ENCODE measurements around the gene SPDYE8.
"Not testable (repeated sequence)": the region's sequence is repeated elsewhere in the genome, so short reads cannot be mapped to it uniquely, and the experiment has no call there.

Gene SPDYE8, protein sequence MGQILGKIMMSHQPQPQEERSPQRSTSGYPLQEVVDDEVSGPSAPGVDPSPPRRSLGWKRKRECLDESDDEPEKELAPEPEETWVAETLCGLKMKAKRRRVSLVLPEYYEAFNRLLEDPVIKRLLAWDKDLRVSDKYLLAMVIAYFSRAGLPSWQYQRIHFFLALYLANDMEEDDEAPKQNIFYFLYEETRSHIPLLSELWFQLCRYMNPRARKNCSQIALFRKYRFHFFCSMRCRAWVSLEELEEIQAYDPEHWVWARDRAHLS

DNA sequence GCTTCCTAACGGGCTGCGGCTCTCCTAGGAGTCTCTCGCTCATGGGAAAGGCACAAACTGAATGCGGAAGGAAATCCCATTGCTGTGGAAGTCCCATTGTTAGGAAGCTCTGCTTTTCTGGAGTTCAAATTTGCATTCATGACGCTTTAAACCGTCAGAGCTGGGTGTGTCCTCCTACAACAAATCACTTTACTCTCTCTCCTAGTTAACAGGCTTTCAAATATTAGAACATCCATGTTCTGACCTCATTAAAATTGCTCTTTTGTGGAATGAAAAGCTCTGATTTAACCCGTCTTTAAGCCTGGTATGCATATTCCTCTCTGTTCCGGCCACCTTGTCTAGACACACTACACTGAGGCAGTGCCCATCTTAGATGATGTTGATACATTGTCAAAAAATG lies at the start of gene SPDYE8:
Gene SPDYE8 (minus strand): TSS at position 101 of the 400 bp plus-strand sequence. CDS start 1,800 bp downstream, outside the sequence.
- in situ Hi-C loops (cut with HindIII; ENCODE audit: low sequenced_read_pairs); H3K4me3 ChIP-seq (ENCODE audit: low read depth, low read length); DNase-seq (ENCODE audit: low read depth, low spot score): not testable (repeated sequence)

DNA sequence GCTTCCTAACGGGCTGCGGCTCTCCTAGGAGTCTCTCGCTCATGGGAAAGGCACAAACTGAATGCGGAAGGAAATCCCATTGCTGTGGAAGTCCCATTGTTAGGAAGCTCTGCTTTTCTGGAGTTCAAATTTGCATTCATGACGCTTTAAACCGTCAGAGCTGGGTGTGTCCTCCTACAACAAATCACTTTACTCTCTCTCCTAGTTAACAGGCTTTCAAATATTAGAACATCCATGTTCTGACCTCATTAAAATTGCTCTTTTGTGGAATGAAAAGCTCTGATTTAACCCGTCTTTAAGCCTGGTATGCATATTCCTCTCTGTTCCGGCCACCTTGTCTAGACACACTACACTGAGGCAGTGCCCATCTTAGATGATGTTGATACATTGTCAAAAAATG lies 28.2 kb upstream of the SPDYE8 start, which contains the start of gene SPDYE11:
Gene SPDYE11 (minus strand): TSS at position 101 of the 400 bp plus-strand sequence. CDS start 1,800 bp downstream, outside the sequence.
- in situ Hi-C loops (cut with HindIII; ENCODE audit: low sequenced_read_pairs); DNase-seq (ENCODE audit: low read depth, low spot score); H3K4me3 ChIP-seq (ENCODE audit: low read depth, low read length): not testable (repeated sequence)

DNA sequence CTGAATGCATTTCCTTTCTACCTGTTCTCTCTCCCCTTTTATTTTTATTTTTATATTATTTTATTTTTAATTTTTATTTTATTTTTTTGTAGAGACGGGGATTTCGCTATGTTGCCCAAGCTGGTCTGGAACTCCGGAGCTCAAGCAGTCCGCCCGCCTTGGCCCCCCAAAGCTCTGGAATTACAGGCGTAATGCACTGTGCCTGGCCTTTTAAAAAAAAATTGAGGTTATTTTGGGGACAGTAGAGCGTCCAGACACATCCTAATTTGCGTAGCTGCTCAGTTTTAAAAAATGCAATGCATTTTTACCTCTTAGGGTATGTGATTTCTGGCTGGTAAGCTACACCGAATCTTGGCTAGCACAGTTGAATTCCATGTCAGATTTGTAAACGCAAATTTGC lies 23.1 kb downstream of the SPDYE8 start:
- DNase-seq (ENCODE audit: low read depth, low spot score); in situ Hi-C loops (cut with HindIII; ENCODE audit: low sequenced_read_pairs): not testable (repeated sequence)
- peak overlapping the region; percentile 41 for H3K4me3 ChIP-seq (ENCODE audit: low read depth, low read length)

DNA sequence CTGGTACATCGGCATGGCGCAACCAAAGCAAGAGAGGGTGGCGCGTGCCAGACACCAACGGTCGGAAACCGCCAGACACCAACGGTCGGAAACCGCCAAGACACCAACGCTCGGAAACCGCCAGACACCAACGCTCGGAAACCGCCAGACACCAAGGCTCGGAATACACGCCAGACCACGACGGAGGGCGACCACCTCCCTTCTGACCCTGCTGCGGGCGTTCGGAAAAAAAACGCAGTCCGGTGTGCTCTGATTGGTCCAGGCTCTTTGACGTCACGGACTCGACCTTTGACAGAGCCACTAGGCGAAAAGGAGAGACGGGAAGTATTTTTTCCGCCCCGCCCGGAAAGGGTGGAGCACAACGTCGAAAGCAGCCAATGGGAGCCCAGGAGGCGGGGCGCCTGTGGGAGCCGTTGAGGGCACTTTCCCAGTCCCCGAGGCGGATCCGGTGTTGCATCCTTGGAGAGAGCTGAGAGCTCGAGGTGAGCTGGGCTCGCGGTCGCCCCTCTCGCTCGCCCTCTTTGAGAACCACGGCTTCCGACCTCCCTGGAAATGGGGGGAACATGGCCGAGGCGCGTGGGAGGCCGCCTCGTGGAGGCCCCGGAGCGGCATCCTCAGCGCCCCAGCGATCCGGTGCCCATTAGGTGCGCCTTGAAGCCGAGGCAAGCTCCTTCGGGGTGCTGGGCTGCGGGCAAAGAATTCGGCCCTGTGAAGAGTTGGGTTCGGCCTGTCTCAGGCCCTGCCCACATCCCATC lies 23.7 kb downstream of the SPDYE8 start:
- DNase-seq (ENCODE audit: low read depth, low spot score); in situ Hi-C loops (cut with HindIII; ENCODE audit: low sequenced_read_pairs): not testable (repeated sequence)
- H3K4me3 ChIP-seq (ENCODE audit: low read depth, low read length): peak overlapping the region; percentile 60

DNA sequence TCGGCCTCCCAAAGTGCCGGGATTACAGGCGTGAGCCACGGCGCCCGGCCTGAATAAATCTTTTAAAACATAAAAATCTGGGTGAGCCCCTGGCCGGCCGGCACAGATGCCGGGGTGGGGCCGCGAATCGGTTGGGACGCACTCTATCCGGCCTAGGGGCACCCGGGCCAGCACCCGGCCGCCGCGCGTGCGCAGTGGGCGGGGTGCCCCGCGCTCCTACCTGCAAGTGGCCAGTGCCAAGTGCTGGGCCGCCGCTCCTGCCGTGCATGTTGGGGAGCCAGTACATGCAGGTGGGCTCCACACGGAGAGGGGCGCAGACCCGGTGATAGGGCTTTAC lies 24.2 kb downstream of the SPDYE8 start:
- H3K4me3 ChIP-seq (ENCODE audit: low read depth, low read length): peak overlapping the region; percentile 60
- in situ Hi-C loops (cut with HindIII; ENCODE audit: low sequenced_read_pairs); DNase-seq (ENCODE audit: low read depth, low spot score): not testable (repeated sequence)

DNA sequence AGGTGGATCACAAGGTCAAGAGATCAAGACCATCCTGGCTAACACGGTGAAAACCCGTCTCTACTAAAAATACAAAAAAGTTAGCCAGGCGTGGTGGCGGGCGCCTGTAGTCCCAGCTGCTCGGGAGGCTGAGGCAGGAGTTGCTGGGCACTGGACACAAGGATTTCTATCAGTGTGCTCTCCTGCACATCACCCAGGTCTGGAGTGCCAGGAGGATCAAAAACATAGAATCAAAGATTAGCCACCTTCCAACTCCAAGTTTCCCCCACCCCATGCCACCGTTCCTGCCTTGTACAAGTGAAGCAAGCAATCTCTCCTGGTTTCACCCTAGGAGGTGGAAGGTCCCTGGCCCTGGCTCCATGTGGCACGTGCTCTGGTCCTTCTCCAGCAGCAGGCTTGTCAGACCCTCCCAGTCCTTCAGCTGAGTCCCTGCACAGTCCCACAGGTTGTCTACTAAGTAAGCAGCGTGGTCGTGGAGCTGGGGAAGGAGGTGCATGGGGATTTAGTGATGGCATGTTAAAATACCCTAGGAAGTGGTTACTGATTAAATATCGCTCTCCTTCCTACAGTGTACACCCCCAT lies 31.6 kb downstream of the SPDYE8 start:
- H3K4me3 ChIP-seq (ENCODE audit: low read depth, low read length); in situ Hi-C loops (cut with HindIII; ENCODE audit: low sequenced_read_pairs); DNase-seq (ENCODE audit: low read depth, low spot score): not testable (repeated sequence)

DNA sequence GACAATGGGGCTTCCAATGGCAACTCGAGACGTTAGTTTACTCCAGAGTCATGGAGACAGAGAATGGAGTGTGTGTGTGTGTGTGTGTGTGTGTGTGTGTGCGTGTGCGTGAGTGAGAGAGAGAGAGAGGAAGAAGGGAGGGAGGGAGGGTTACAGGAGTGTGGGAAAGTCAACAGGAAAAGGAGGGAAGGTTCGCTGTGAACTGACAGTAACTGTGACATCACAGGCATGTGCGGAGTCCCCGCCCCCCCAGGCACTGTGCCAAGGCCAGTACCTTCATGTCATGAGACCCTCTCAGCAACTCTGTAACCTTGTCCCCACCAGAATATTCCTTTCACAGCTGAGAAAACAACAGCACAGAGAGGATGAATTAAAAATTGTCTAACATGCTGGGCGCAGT lies 32.1 kb downstream of the SPDYE8 start:
- DNase-seq (ENCODE audit: low read depth, low spot score); in situ Hi-C loops (cut with HindIII; ENCODE audit: low sequenced_read_pairs); H3K4me3 ChIP-seq (ENCODE audit: low read depth, low read length): not testable (repeated sequence)

DNA sequence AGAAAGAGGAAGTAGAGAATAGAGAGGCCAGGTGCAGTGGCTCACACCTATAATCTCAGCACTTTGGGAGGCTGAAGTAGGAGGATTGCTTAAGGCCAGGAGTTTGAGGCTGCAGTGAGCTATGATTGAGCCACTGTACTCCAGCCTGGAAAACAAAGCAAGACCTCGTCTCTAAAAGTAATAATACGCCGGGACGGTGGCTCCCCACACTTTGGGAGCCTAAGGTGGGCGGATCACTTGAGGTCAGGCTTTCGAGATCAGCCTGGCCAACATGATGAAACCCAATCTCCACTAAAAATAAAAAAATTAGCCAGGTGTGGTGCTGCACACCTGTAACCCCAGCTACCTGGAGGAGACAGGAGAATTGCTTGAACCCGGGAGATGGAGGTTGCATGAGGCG lies 34.1 kb downstream of the SPDYE8 start:
- H3K4me3 ChIP-seq (ENCODE audit: low read depth, low read length); DNase-seq (ENCODE audit: low read depth, low spot score); in situ Hi-C loops (cut with HindIII; ENCODE audit: low sequenced_read_pairs): not testable (repeated sequence)

DNA sequence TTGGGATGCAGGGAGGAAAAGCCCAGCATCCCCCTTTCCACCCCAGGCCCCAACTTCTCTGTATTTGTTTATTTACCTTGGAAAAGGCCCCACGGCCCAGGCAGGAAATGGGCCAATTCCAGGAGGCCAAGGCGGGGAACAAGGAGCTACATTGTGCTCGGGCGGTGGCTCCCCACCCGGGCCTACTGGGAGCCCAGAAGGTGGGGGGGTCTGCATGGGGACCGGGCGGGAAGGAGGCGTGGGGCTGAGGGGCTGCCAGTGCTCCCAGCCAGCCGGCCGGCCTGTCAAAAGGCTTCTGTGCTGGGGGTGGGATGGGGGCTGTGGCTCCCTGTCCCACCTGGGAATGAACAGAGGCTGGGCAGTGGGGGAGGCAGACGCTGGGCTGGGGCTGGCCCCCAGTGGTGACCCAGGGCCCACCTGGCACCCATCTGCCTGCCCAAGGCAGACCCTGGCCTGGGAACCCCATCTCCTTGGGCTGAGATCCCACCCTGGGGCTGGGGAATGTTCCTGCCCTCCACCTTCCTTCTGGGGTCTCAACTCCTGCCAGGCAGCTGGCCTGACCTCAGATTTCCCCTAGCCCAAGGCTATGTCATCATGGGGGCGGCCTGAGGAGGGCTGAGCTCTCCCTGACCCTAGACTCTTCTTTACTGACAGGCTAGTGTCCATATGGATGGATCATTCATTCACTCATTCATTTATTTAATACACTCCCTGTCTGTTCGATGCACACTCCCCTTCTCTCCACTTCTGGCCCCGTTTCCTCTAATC lies 39.2 kb downstream of the SPDYE8 start:
- in situ Hi-C loops (cut with HindIII; ENCODE audit: low sequenced_read_pairs); DNase-seq (ENCODE audit: low read depth, low spot score); H3K4me3 ChIP-seq (ENCODE audit: low read depth, low read length): not testable (repeated sequence)

DNA sequence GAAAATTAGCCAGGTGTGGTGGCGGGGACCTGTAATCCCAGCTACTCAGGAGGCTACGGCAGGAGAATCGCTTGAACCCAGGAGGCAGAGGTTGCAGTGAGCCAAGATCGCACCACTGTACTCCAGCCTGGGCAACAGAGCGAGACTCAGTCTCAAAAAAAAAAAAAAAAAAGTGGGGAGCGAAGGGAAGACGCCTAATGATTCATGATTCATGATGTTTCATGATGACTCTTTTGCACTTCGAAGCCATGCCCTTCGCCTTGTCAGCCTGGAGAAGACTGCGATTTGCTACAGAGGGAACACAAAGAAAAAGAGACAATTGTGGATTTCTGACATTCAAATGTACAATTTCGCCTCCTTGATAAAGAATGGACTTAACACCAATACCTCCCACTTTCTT lies 47.5 kb downstream of the SPDYE8 start:
- in situ Hi-C loops (cut with HindIII; ENCODE audit: low sequenced_read_pairs); DNase-seq (ENCODE audit: low read depth, low spot score); H3K4me3 ChIP-seq (ENCODE audit: low read depth, low read length): not testable (repeated sequence)

DNA sequence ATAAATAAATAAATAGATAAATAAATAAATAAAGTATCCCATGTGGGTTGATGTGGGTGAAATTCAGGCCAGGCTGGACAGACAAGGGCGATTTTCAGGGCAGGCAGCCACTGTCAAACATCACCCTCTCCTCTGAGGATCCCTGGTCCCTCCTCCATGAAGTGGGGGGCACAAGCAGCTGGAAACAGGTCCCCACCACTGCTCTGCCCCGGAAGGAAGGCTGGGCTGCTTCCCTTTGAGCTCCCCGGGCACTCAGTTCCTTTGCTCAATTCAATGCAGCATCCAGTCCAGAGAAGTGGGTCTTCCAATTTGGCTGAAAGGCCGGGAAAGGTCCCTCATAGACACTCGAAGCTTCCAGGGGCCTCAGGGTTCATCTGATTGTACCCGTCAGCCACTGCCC lies 49.2 kb downstream of the SPDYE8 start:
- H3K4me3 ChIP-seq (ENCODE audit: low read depth, low read length); in situ Hi-C loops (cut with HindIII; ENCODE audit: low sequenced_read_pairs): not testable (repeated sequence)

DNA sequence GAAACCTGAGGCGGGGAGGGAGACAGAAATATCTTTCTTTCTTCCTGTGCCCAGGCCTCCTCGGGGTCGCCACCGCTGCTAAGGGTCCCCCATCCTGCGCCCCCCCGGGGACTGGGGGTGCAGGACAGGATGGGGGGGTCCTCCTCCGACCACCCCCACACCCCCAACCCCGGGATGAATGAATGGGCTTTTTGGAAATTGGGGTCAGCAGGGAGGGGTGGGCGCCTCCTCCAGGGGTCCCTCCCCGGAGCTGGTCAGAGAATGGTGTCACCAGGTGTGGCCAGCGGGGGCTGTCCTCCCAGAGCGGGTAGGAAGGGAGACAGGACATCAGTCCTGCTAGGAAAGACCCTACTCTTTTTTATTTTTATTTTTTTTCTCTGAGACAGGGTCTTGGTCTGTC lies 53.1 kb downstream of the SPDYE8 start:
- H3K4me3 ChIP-seq (ENCODE audit: low read depth, low read length); DNase-seq (ENCODE audit: low read depth, low spot score); in situ Hi-C loops (cut with HindIII; ENCODE audit: low sequenced_read_pairs): not testable (repeated sequence)

More for the DNA sequence above, 49.2 kb downstream of the SPDYE8 start:
- DNase-seq (ENCODE audit: low read depth, low spot score): not testable (repeated sequence)

DNA sequence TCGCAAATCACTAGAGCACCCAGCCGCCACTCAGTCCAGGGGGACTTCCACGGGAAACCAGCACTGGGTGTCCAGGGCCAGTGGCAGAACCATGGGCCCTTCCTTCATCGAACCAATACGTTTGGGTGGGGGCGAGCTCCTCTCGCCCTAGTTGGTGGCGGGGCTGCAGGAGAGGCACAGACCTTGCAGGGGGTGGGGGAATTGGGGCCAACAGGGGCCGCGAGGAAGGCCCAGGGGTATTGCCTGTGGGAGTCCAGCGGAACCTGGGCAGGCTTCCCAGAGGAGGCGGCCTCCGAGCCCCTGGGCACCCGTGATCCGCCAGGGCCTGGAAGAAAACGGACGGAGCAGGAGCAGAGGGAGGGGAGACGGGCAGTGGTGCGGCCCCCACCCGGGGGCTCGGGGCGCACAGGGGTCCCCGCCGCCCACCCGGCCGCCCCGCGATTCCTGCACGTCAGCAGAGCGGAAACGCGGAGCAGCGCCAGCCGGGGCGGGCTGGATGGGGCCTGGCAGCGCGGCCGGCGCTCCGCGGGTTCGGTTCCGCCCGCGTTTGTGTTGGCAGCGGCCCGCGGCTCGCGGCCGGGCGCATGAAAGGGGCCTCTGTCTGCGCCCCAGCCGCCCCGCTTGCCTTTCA lies 53.8 kb downstream of the SPDYE8 start:
- H3K4me3 ChIP-seq (ENCODE audit: low read depth, low read length); in situ Hi-C loops (cut with HindIII; ENCODE audit: low sequenced_read_pairs); DNase-seq (ENCODE audit: low read depth, low spot score): not testable (repeated sequence)

DNA sequence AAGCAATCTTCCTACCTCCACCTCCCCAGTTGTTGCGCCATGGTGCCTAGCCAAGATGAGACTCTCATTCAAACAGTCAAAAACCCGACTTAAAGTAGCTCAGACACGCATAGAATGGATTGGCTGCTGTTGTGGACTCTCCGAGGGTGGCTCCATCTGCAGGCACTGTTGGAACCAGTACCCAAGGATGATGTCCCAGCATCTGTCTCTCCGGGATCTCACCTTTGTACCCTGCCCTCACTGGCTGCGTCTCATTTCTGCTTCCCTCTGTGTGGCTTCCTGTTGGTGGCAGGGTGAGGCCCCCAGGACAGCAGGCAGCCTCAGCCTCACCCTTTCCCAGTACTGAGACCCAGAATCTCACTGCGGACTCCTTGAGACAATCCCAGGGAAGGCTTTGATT lies 54.8 kb downstream of the SPDYE8 start:
- H3K4me3 ChIP-seq (ENCODE audit: low read depth, low read length); DNase-seq (ENCODE audit: low read depth, low spot score); in situ Hi-C loops (cut with HindIII; ENCODE audit: low sequenced_read_pairs): not testable (repeated sequence)

DNA sequence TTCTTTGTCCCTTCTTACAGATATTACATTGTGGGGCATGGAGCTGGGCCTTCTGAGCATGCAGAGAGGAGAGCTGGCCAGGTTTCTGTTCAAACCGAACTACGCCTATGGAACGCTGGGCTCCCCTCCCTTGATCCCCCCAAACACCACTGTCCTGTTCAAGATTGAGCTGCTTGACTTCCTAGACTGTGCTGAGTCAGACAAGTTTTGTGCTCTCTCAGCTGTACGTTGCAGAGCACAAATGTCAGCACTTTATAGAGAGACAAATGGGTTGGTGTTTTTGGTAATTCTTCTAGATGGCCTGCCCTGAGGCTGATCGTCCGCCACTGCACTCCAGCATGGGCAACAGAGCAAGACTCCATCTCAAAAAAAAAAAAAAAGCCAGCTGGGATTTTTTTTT lies 58.1 kb downstream of the SPDYE8 start:
- DNase-seq (ENCODE audit: low read depth, low spot score); in situ Hi-C loops (cut with HindIII; ENCODE audit: low sequenced_read_pairs); H3K4me3 ChIP-seq (ENCODE audit: low read depth, low read length): not testable (repeated sequence)
